Epithelial cell of prostate (primary cell): Measurements from ENCODE around the gene ADAMTSL2.

ENCODE experiments used
- DNase-seq: peaks from one replicate; pipeline ENCODE4 v3.0.0-alpha.2; 2011; ENCODE audit warnings: low read depth, low spot score
- H3K27ac ChIP-seq: fragments of 450-650 bp; 2 replicates; pipeline ENCODE4 v1.5.1; 2017; ENCODE audit warnings: mild to moderate bottlenecking

Gene ADAMTSL2

GRCh38 chr9:133581513-133582343 lies 47.2 kb downstream of the ADAMTSL2 start:
- DNase-seq, result no peak
- H3K27ac ChIP-seq, result no peak overlapping the region

- no peak for DNase-seq
- H3K27ac ChIP-seq, result no peak overlapping the region
Measured at GRCh38 chr9:133582501-133583045, 48.1 kb downstream of the ADAMTSL2 start.

- no peak overlapping the region for H3K27ac ChIP-seq
- no peak for DNase-seq
Measured at GRCh38 chr9:133583111-133583510, 48.6 kb downstream of the ADAMTSL2 start.

DNA sequence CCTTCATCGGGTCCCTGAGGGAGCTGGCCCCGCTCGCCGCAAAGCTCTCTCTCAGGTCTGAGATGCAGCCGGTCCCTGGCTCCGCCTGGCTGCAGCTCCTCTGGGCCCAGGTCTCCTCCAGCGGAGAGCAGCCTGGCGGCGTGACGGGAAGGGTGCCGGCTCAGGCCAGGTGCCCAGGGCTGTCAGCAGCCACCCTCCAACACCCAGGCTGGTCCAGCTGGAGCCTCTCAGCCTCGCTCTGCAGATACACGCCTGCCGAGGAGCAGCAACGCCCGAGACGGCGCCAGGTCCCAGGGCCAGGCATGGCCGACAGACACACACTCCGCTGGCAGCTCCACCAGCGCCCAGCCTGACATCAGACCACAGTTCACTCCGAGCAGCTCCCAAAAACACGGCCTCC lies 49.1 kb downstream of the ADAMTSL2 start:
- DNase-seq, result no peak
- no peak overlapping the region for H3K27ac ChIP-seq

DNA sequence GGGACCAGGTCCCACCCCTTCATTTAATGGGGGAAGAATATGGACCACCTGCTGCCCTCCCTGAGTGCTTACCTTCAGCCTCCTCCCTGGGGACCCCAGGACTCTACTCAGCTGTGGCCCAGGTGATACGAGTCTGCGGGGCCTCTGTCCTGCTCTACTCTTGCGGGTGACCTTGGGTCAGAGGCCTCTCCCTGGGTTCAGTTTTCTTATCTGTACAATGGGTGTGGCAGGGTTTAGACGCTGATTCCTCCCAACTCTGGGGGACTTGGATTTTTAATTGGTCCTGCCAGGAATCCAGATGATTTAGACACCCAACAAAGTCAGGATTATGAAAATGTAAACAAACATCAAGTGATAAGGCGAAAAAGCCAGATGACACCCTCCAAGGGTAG lies 49.7 kb downstream of the ADAMTSL2 start:
- no peak for DNase-seq
- H3K27ac ChIP-seq, result no peak overlapping the region

- no peak for DNase-seq
Measured at GRCh38 chr9:133584559-133585476, 50.3 kb downstream of the ADAMTSL2 start.

GRCh38 chr9:133585481-133586351 lies 51.2 kb downstream of the ADAMTSL2 start:
- no peak overlapping the region for H3K27ac ChIP-seq
- DNase-seq, result no peak

More at GRCh38 chr9:133584559-133585476, 50.3 kb downstream of the ADAMTSL2 start:
- H3K27ac ChIP-seq, result no peak overlapping the region

- H3K27ac ChIP-seq, result no peak overlapping the region
- no peak for DNase-seq
Measured at GRCh38 chr9:133587051-133587450, 52.5 kb downstream of the ADAMTSL2 start.

GRCh38 chr9:133587466-133587865 lies 53.0 kb downstream of the ADAMTSL2 start:
- no peak for DNase-seq
- no peak overlapping the region for H3K27ac ChIP-seq

GRCh38 chr9:133589454-133590227 lies 55.1 kb downstream of the ADAMTSL2 start:
- H3K27ac ChIP-seq, result no peak overlapping the region
- no peak for DNase-seq

- DNase-seq, result no peak
- no peak overlapping the region for H3K27ac ChIP-seq
Measured at GRCh38 chr9:133590231-133590855, 55.8 kb downstream of the ADAMTSL2 start.

DNA sequence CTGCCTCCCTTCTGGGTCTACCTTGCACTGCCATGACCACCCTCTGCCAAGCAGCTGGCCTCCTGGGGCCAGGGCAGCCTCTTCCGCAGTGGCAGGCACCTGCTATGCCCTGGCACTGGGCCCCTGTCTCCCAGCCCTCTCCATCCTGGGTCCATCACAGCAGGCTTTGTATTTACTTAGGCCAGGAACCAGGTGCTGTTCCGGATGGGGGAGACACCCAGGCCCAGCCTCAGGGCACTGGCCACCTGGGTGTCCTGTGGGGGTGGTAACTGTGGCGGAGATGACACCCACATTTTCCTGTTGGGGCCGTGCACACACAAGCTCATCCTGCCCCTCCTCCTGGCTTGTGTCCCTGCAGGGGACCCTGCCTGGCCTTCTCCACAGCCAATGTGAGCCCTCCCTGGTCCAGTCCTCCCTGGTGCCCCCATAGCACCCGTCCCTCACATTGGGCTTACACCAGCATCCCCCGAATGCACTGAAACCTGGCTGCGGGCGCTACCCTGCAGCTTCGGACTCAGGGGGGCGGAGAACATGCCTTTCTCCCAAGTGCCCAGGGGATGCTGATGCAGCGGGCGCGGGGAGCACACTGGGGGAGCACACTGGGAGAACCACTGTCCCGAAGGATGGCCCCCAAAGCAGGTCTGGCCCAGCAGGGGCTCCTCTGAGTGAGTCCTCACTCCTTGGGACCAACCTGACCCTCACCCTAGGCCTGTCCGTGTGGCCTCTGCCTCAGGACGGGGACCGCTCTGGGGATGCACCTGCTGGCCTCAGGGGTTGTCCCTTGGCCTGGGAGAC lies 56.8 kb downstream of the ADAMTSL2 start:
- DNase-seq, result no peak
- no peak overlapping the region for H3K27ac ChIP-seq

DNA sequence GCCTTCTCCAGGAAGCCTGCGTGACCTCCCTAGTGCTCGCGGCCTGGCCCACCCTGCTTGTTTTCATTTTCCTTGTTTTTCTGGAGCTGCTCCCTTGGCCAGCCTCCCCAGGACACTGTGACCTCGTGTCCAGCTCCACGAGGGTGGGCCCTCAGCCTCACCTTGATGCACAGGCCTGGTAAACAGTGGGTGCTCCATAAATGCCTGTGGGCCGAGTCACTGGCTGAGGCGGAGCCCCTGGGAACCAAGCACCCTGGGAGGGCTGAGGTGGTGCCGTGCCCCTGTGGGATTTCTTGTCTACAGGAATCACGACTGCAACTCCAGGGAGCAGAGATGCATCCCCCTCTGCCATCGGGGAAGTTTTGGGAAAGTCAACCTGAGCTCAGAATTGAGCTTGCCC lies 57.5 kb downstream of the ADAMTSL2 start:
- no peak for DNase-seq
- no peak overlapping the region for H3K27ac ChIP-seq

DNA sequence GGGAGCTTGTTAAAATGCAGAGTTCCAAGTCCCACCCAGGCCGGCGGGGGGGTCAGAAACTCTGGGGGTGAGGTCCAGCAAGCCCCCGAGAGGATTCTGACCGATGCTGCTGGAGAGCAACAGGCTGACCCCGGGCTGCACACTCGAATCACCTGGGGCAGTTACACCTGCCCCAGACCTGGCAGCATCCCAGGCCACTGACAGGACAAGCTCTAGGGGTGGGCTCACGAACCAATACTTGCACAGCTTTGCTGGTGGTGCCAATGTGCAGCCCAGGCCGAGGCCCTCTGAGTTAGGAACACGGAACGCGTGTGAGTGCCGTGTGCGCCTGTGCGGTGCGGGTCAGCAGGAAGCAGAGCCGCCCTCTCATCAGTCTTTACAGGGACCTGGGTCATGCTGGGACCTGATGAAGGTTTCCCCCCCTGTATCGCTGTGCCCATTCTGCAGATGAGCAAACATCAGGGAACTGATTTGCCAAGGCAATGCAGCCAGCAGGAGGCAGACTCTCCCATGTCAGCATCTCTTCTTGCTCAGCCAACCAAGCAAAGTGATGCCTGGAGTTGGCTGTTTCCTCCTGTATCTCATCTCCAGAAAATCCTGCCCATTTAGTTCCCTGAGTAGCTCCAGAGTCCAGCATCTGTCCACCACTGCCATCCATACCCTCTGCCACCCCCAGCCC lies 58.4 kb downstream of the ADAMTSL2 start:
- DNase-seq, result no peak
- H3K27ac ChIP-seq, result no peak overlapping the region

DNA sequence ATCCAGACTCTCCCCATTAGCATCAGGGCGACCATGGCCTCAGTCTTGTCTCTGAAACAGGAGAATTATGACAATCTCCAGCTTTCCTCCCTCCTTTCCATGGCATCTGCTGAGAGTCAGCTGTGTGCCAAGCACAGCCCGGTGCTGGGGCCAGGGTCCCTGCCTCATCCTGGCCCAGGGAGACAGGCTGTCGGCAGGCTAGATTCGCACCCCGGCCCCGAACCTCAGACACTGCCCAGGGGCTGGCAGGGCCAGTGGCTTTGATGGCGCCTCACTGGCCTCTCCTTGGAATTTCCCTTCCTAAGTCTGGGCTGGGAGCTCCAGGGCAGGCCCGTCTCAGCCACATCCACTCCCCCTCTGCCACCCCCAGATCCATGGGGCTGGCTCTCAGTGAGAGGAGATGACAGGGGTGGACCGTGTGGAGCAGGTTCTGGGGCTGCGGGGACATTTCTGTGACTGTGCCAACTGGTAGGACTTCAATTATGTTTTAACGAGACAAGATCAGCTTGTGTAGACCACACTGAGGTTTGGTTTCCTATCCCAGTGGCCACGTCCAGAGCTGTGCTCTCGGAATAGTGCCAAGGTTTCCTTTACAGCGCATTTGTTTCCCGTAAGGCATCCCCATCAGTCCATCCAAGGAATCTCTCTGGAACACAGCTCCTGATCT lies 59.2 kb downstream of the ADAMTSL2 start:
- no peak for DNase-seq
- H3K27ac ChIP-seq, result no peak overlapping the region

- no peak for DNase-seq
- no peak overlapping the region for H3K27ac ChIP-seq
Measured at GRCh38 chr9:133594310-133594709, 59.8 kb downstream of the ADAMTSL2 start.

- H3K27ac ChIP-seq, result no peak overlapping the region
- DNase-seq, result no peak
Measured at GRCh38 chr9:133595910-133596309, 61.4 kb downstream of the ADAMTSL2 start.
